Measurements from ENCODE around the gene ARFGAP2.

DNA sequence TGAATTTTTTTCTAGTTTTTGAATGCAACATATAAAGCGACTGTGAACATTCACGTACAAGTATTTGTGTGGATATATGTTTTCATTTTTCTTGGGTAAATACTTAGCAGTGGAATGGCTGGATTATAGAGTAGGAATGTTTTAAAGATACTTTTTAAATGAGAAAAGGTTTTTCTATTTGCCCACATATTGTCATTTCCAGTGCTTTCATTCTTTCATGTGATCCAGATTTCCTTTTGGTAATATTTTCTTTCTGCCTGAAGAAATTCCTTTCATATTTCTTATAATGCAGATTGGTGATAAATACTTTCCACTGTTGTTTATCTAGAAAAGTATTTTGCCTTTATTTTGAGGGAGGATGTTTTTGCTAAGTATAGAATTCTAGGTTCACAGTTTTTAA lies 46.0 kb upstream of the ARFGAP2 start:
- TF ChIP-seq EZH2phosphoT487 (IDR thresholded peaks at IDR 0.05; ENCODE audit: low read length) (no peak), CTCF (IDR thresholded peaks at IDR 0.05; ENCODE audit: low read length) (no peak)
